Keratinocyte (primary cell): ENCODE results near the gene FER1L5. TPM values are rescaled to one million over a fixed set of nuclear protein-coding genes. Genes with fewer than 3 reads are reported as not detected.

Source experiments
- DNase-seq: peaks from one replicate; pipeline ENCODE4 v3.0.0-alpha.2; 2011; ENCODE audit warnings: low read depth, missing footprints, low spot score
- FAIRE-seq: peaks from 2 replicates; lab custom pipeline; 2011; peaks lifted over from hg19 to GRCh38; lab: Jason Lieb, UNC
- H2AFZ ChIP-seq: 2 replicates; pipeline ENCODE4 v1.6.0; 2012; ENCODE audit warnings: low read length, control low read depth, inconsistent platforms; ENCODE audit not compliant: control insufficient read depth
- H3K27ac ChIP-seq: 2 replicates; pipeline ENCODE4 v1.5.1; 2011; ENCODE audit warnings: low read length; ENCODE audit not compliant: control insufficient read depth, insufficient read depth
- H3K27me3 ChIP-seq: 3 replicates; pipeline ENCODE4 v1.6.0; 2011; ENCODE audit warnings: low read length; ENCODE audit not compliant: control insufficient read depth, insufficient read depth; ENCODE audit errors: extremely low read depth
- H3K36me3 ChIP-seq, 2 experiments: 2 replicates in 1 of 2; 3 replicates in 1 of 2; pipeline ENCODE4 v1.5.1; 2011; ENCODE audit warnings: low read length in 2 of 2, mild to moderate bottlenecking in 1 of 2; ENCODE audit not compliant: control insufficient read depth in 2 of 2, insufficient read depth in 2 of 2; ENCODE audit errors: extremely low read depth in 1 of 2
- H3K4me1 ChIP-seq: 3 replicates; pipeline ENCODE4 v1.5.1; 2011; ENCODE audit warnings: low read length; ENCODE audit not compliant: control insufficient read depth, insufficient read depth; ENCODE audit errors: extremely low read depth
- H3K4me2 ChIP-seq: 3 replicates; pipeline ENCODE4 v1.6.0; 2011; ENCODE audit warnings: low read depth, low read length; ENCODE audit not compliant: control insufficient read depth, insufficient read depth; ENCODE audit errors: extremely low read depth
- H3K4me3 ChIP-seq, 3 experiments: fragments of 200-600 bp in 1 of 3; sonication (generic) in 1 of 3; 2 replicates in 2 of 3; 3 replicates in 1 of 3; pipeline ENCODE4 v1.5.1; 2011 to 2016; ENCODE audit warnings: low read length in 3 of 3, mild to moderate bottlenecking in 3 of 3, control low read depth in 2 of 3, inconsistent platforms in 1 of 3, low read depth in 1 of 3, mixed read lengths in 1 of 3, mixed run types in 1 of 3, moderate library complexity in 1 of 3; ENCODE audit not compliant: control insufficient read depth in 2 of 3, insufficient read depth in 2 of 3; ENCODE audit errors: extremely low read depth in 1 of 3
- H3K79me2 ChIP-seq: 2 replicates; pipeline ENCODE4 v1.6.0; 2012; ENCODE audit warnings: low read length; ENCODE audit not compliant: control insufficient read depth, insufficient read depth
- H3K9ac ChIP-seq: 3 replicates; pipeline ENCODE4 v1.6.0; 2011; ENCODE audit warnings: low read length; ENCODE audit not compliant: control insufficient read depth, insufficient read depth; ENCODE audit errors: extremely low read depth
- H3K9me1 ChIP-seq: 3 replicates; pipeline ENCODE4 v1.6.0; 2011; ENCODE audit warnings: low read length; ENCODE audit not compliant: control insufficient read depth, insufficient read depth; ENCODE audit errors: extremely low read depth
- H3K9me3 ChIP-seq: 2 replicates; pipeline ENCODE4 v1.5.1; 2012; ENCODE audit warnings: low read depth, low read length; ENCODE audit not compliant: control insufficient read depth
- H4K20me1 ChIP-seq: 3 replicates; pipeline ENCODE4 v1.6.0; 2011; ENCODE audit warnings: low read length; ENCODE audit not compliant: control insufficient read depth, insufficient read depth; ENCODE audit errors: extremely low read depth
- EZH2 ChIP-seq: IDR thresholded peaks from one replicate; pipeline ENCODE4 v1.6.1; 2012; ENCODE audit warnings: inconsistent platforms, mild to moderate bottlenecking, low read length, moderate library complexity
- dilution Hi-C: fragments of 300-500 bp; cut with MboI; formaldehyde crosslinking; loops from one replicate; pipeline ENCODE4 v1.7.0; 2020; ENCODE audit warnings: low sequenced_read_pairs; ENCODE audit not compliant: extremely low pct_ligation_motif_present
- polyA plus RNA-seq, 5 experiments: library from polyadenylated mRNA; depleted of rRNA in 3 of 5; stranded (reverse) in 3 of 5; stranded (forward) in 1 of 5; unstranded in 1 of 5; fragments of >200 nt; gene quantifications; 1 replicate in 1 of 5; 2 replicates in 3 of 5; 3 replicates in 1 of 5; pipeline versions ENCODE4 v1.2.1 to v1.2.3, GENCODE V29; 2011 to 2012; ENCODE audit warnings: missing spikeins in 2 of 5, low read depth in 1 of 5, low replicate concordance in 1 of 5
- TF ChIP-seq, protein P1 (sequence below), 3 experiments: IDR thresholded peaks in 1 of 3; conservative IDR thresholded peaks in 1 of 3; optimal IDR thresholded peaks in 1 of 3; 2 replicates in 2 of 3; 3 replicates in 1 of 3; pipeline versions ENCODE3 to v1.5.1; 2011; ENCODE audit warnings: low read length in 3 of 3, mild to moderate bottlenecking in 3 of 3, moderate library complexity in 2 of 3, control low read depth in 1 of 3, inconsistent platforms in 1 of 3; ENCODE audit not compliant: insufficient read depth in 2 of 3; ENCODE audit errors: extremely low read depth in 1 of 3

Gene FER1L5
- polyA plus RNA-seq, 1 donor (not counting 4 experiments of a cell fraction or from before 2014, with no cell fraction given), result 0.01 TPM

GRCh38 chr2:96716388-96716787 lies 73.8 kb downstream of the FER1L5 start:
- Histone ChIP-seq H3K4me2 (no peak overlapping the region), H3K27ac (no peak overlapping the region)
- FAIRE-seq, result no peak

GRCh38 chr2:96726131-96726530 lies 83.6 kb downstream of the FER1L5 start:
- FAIRE-seq, result no peak
- dilution Hi-C loops, result no loop called here
- H2AFZ ChIP-seq, result no peak overlapping the region
- H3K4me2 ChIP-seq, result no peak overlapping the region
- DNase-seq, result no peak
- no peaks in the 10 kb centered on the region for H3K27me3 ChIP-seq
- H4K20me1 ChIP-seq, result no peaks in the 10 kb centered on the region
- H3K4me1 ChIP-seq, result peaks cover 15% of the 10 kb centered on the region
- H3K9ac ChIP-seq, result no peak overlapping the region
- no peak overlapping the region for H3K4me3 ChIP-seq
- H3K36me3 ChIP-seq, result peaks cover 6 to 7% of the 10 kb centered on the region in 2 experiments
- H3K27ac ChIP-seq, result no peak overlapping the region
- H3K9me1 ChIP-seq, result no peaks in the 10 kb centered on the region
- H3K79me2 ChIP-seq, result no peaks in the 10 kb centered on the region
- H3K9me3 ChIP-seq, result no peaks in the 10 kb centered on the region
- no peak for TF ChIP-seq EZH2
- TF ChIP-seq, protein P1, sequence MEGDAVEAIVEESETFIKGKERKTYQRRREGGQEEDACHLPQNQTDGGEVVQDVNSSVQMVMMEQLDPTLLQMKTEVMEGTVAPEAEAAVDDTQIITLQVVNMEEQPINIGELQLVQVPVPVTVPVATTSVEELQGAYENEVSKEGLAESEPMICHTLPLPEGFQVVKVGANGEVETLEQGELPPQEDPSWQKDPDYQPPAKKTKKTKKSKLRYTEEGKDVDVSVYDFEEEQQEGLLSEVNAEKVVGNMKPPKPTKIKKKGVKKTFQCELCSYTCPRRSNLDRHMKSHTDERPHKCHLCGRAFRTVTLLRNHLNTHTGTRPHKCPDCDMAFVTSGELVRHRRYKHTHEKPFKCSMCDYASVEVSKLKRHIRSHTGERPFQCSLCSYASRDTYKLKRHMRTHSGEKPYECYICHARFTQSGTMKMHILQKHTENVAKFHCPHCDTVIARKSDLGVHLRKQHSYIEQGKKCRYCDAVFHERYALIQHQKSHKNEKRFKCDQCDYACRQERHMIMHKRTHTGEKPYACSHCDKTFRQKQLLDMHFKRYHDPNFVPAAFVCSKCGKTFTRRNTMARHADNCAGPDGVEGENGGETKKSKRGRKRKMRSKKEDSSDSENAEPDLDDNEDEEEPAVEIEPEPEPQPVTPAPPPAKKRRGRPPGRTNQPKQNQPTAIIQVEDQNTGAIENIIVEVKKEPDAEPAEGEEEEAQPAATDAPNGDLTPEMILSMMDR (optimal IDR thresholded peaks at IDR 0.05 in 1 of 3, IDR thresholded peaks at IDR 0.05 in 1 of 3, conservative IDR thresholded peaks at IDR 0.05 in 1 of 3; ENCODE audit: extremely low read depth in 1 of 3, insufficient read depth in 2 of 3, low read length in 3 of 3), result no peak

More at GRCh38 chr2:96716388-96716787, 73.8 kb downstream of the FER1L5 start:
- Histone ChIP-seq H3K9me1 (no peaks in the 10 kb centered on the region), H3K79me2 (no peaks in the 10 kb centered on the region), H3K27me3 (no peaks in the 10 kb centered on the region), H3K36me3 (peaks cover 7 to 14% of the 10 kb centered on the region in 2 experiments), H3K9me3 (no peaks in the 10 kb centered on the region), H3K4me1 (no peaks in the 10 kb centered on the region), H2AFZ (no peak overlapping the region), H3K9ac (no peak overlapping the region), H4K20me1 (no peaks in the 10 kb centered on the region), H3K4me3 (no peak overlapping the region)
- TF ChIP-seq, protein P1 (optimal IDR thresholded peaks at IDR 0.05 in 1 of 3, IDR thresholded peaks at IDR 0.05 in 1 of 3, conservative IDR thresholded peaks at IDR 0.05 in 1 of 3; ENCODE audit: extremely low read depth in 1 of 3, insufficient read depth in 2 of 3, low read length in 3 of 3), result no peak
- no peak for TF ChIP-seq EZH2
- DNase-seq, result no peak
- dilution Hi-C loops, result no loop called here
